Neural cell (in vitro differentiated cells): Measurements from ENCODE around the gene ZNF497. TPM values are rescaled to one million over a fixed set of nuclear protein-coding genes. Genes with fewer than 3 reads are reported as not detected.

Experiments
- H2AFZ ChIP-seq: fragments of 200-600, 300-800 bp; sonication (generic), shearing (Covaris generic); 2 replicates; pipeline ENCODE4 v1.6.0; 2014; ENCODE audit warnings: low read depth, mild to moderate bottlenecking, antibody characterized with exemption, low read length, moderate library complexity
- H3F3A ChIP-seq: fragments of 200-600 bp; shearing (Covaris generic); 2 replicates; pipeline ENCODE4 v1.6.1; 2016; ENCODE audit warnings: mild to moderate bottlenecking, moderate library complexity, mixed read lengths, antibody characterized with exemption, low read length; ENCODE audit not compliant: insufficient read depth, poor library complexity, severe bottlenecking
- H3K27ac ChIP-seq: fragments of 200-600, 300-800 bp; sonication (generic), shearing (Covaris generic); 2 replicates; pipeline ENCODE4 v1.5.1; 2014; ENCODE audit warnings: mild to moderate bottlenecking, low read length, moderate library complexity
- H3K27me3 ChIP-seq: fragments of 300-800, 200-600 bp; sonication (generic), shearing (Covaris generic); 2 replicates; pipeline ENCODE4 v1.6.0; 2014; ENCODE audit warnings: mild to moderate bottlenecking, low read depth, low read length, moderate library complexity; ENCODE audit not compliant: insufficient read depth
- H3K36me3 ChIP-seq: fragments of 300-800, 200-600 bp; sonication (generic), shearing (Covaris generic); 2 replicates; pipeline ENCODE4 v1.5.1; 2014; ENCODE audit warnings: mild to moderate bottlenecking, antibody characterized with exemption, low read length, moderate library complexity; ENCODE audit not compliant: insufficient read depth
- H3K4me2 ChIP-seq: fragments of 300-800, 200-600 bp; sonication (generic), shearing (Covaris generic); 2 replicates; pipeline ENCODE4 v1.6.0; 2014; ENCODE audit warnings: mild to moderate bottlenecking, low read length
- H3K4me3 ChIP-seq: fragments of 300-800, 200-600 bp; sonication (generic), shearing (Covaris generic); 2 replicates; pipeline ENCODE4 v1.5.1; 2014; ENCODE audit warnings: mild to moderate bottlenecking, low read length, moderate library complexity
- H3K79me2 ChIP-seq: fragments of 200-600 bp; shearing (Covaris generic); replicated peaks from 2 replicates; pipeline ENCODE4 v1.6.0; 2014; ENCODE audit warnings: mild to moderate bottlenecking, low read length, moderate library complexity; ENCODE audit not compliant: insufficient read depth
- H3K9ac ChIP-seq: fragments of 300-800, 200-600 bp; sonication (generic), shearing (Covaris generic); 2 replicates; pipeline ENCODE4 v1.6.1; 2016; ENCODE audit warnings: mild to moderate bottlenecking, low read length, mixed read lengths
- H3K9me2 ChIP-seq: fragments of 200-600 bp; shearing (Covaris generic); 2 replicates; pipeline ENCODE4 v1.6.1; 2016; ENCODE audit warnings: mild to moderate bottlenecking, low read length, mixed read lengths; ENCODE audit not compliant: insufficient read depth
- H3K9me3 ChIP-seq: fragments of 200-600, 300-800 bp; sonication (generic), shearing (Covaris generic); 2 replicates; pipeline ENCODE4 v1.6.1; 2016; ENCODE audit warnings: mild to moderate bottlenecking, mixed run types, low read length, moderate library complexity, mixed read lengths
- H4K20me1 ChIP-seq: fragments of 200-600 bp; shearing (Covaris generic); 2 replicates; pipeline ENCODE4 v1.6.1; 2016; ENCODE audit warnings: mild to moderate bottlenecking, mixed run types; ENCODE audit not compliant: insufficient read depth
- EP300 ChIP-seq: fragments of 450-650 bp; conservative IDR thresholded peaks from 2 replicates; pipeline ENCODE4 v1.6.1; 2014; ENCODE audit warnings: antibody characterized with exemption, mild to moderate bottlenecking, moderate library complexity; ENCODE audit not compliant: poor library complexity, severe bottlenecking
- EZH2 ChIP-seq: fragments of 200-600, 300-800 bp; shearing (Covaris generic), sonication (generic); IDR thresholded peaks from 2 replicates; pipeline ENCODE4 v1.6.1; 2014; ENCODE audit warnings: antibody characterized with exemption, low read length, borderline replicate concordance, mild to moderate bottlenecking; ENCODE audit not compliant: insufficient read depth, poor library complexity, severe bottlenecking
- MXI1 ChIP-seq: fragments of 450-650 bp; conservative IDR thresholded peaks from 2 replicates; pipeline ENCODE4 v1.6.1; 2014; ENCODE audit warnings: antibody characterized with exemption, mild to moderate bottlenecking; ENCODE audit not compliant: poor library complexity, severe bottlenecking
- POLR2AphosphoS5 ChIP-seq: IDR thresholded peaks from 2 replicates; pipeline ENCODE4 v1.6.1; 2012
- RAD21 ChIP-seq: fragments of 450-650 bp; conservative IDR thresholded peaks from 2 replicates; pipeline ENCODE4 v1.6.1; 2014; ENCODE audit warnings: antibody characterized with exemption, mild to moderate bottlenecking, moderate library complexity
- SMC3 ChIP-seq: fragments of 450-650 bp; conservative IDR thresholded peaks from 2 replicates; pipeline ENCODE4 v1.6.1; 2014; ENCODE audit warnings: antibody characterized with exemption, mild to moderate bottlenecking, moderate library complexity; ENCODE audit not compliant: poor library complexity
- TAF1 ChIP-seq: IDR thresholded peaks from 2 replicates; pipeline ENCODE4 v1.6.1; 2012; ENCODE audit warnings: low read depth
- polyA plus RNA-seq: library from polyadenylated mRNA; depleted of rRNA; stranded (reverse); fragments of >200 nt; gene quantifications from 2 replicates; pipeline ENCODE4 v1.2.3, GENCODE V29; 2014
- TF ChIP-seq, protein P1 (sequence below): fragments of 450-650 bp; IDR thresholded peaks from 2 replicates; pipeline ENCODE4 v1.5.1; 2014; ENCODE audit warnings: antibody characterized with exemption, mild to moderate bottlenecking, moderate library complexity; ENCODE audit not compliant: poor library complexity, severe bottlenecking
- TF ChIP-seq, protein P2 (sequence below): IDR thresholded peaks from 2 replicates; pipeline ENCODE4 v1.6.1; 2012; ENCODE audit warnings: borderline replicate concordance

The ZNF497 gene
- polyA plus RNA-seq, 1 donor from 2014 or later: 13.7 TPM

DNA sequence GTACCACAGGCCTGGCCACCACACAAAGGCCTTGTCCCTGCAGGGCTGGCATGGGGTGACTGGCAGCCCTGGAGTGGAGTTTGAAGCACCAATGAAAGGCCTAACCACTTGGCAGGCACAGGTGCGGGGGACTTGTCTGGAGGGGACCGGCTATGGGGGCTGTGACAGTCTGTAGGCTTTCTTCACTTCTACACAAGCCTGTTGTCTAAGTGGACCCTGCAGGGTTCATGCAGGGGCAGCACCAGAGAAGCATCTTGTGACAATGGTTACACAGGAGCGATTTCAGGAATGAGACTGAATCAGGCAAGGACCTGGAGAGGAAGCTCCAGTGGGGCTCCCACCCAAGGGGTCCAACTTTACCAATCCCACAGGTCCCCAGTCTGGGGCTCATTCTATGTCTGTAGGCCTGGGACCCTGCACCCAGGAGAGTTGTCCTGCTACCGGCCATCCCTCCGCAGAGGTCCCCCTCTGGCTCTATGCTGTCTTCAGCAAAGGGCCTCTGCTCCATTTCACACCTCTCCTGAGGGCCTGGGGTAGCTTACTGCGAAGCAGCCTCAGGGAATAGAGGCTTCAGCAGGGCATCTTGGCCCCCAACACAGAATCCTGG, 20.5 kb upstream of the ZNF497 start:
- peaks cover 10% of the 10 kb centered on the region for H3K79me2 ChIP-seq
- no peak overlapping the region for H3K4me3 ChIP-seq
- no peaks in the 10 kb centered on the region for H4K20me1 ChIP-seq
- H3K27ac ChIP-seq: no peak overlapping the region
- no peaks in the 10 kb centered on the region for H3K27me3 ChIP-seq
- no peaks in the 10 kb centered on the region for H3K9me3 ChIP-seq
- H2AFZ ChIP-seq: no peak overlapping the region
- H3K9ac ChIP-seq: no peak overlapping the region
- no peak for TF ChIP-seq MXI1
- TF ChIP-seq EZH2: no peak
- TF ChIP-seq SMC3: no peak
- no peak for TF ChIP-seq POLR2AphosphoS5
- no peak for TF ChIP-seq RAD21
- TF ChIP-seq, protein P1, sequence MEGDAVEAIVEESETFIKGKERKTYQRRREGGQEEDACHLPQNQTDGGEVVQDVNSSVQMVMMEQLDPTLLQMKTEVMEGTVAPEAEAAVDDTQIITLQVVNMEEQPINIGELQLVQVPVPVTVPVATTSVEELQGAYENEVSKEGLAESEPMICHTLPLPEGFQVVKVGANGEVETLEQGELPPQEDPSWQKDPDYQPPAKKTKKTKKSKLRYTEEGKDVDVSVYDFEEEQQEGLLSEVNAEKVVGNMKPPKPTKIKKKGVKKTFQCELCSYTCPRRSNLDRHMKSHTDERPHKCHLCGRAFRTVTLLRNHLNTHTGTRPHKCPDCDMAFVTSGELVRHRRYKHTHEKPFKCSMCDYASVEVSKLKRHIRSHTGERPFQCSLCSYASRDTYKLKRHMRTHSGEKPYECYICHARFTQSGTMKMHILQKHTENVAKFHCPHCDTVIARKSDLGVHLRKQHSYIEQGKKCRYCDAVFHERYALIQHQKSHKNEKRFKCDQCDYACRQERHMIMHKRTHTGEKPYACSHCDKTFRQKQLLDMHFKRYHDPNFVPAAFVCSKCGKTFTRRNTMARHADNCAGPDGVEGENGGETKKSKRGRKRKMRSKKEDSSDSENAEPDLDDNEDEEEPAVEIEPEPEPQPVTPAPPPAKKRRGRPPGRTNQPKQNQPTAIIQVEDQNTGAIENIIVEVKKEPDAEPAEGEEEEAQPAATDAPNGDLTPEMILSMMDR: no peak
- no peak for TF ChIP-seq TAF1
- no peak for TF ChIP-seq EP300
- TF ChIP-seq, protein P2, sequence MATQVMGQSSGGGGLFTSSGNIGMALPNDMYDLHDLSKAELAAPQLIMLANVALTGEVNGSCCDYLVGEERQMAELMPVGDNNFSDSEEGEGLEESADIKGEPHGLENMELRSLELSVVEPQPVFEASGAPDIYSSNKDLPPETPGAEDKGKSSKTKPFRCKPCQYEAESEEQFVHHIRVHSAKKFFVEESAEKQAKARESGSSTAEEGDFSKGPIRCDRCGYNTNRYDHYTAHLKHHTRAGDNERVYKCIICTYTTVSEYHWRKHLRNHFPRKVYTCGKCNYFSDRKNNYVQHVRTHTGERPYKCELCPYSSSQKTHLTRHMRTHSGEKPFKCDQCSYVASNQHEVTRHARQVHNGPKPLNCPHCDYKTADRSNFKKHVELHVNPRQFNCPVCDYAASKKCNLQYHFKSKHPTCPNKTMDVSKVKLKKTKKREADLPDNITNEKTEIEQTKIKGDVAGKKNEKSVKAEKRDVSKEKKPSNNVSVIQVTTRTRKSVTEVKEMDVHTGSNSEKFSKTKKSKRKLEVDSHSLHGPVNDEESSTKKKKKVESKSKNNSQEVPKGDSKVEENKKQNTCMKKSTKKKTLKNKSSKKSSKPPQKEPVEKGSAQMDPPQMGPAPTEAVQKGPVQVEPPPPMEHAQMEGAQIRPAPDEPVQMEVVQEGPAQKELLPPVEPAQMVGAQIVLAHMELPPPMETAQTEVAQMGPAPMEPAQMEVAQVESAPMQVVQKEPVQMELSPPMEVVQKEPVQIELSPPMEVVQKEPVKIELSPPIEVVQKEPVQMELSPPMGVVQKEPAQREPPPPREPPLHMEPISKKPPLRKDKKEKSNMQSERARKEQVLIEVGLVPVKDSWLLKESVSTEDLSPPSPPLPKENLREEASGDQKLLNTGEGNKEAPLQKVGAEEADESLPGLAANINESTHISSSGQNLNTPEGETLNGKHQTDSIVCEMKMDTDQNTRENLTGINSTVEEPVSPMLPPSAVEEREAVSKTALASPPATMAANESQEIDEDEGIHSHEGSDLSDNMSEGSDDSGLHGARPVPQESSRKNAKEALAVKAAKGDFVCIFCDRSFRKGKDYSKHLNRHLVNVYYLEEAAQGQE: no peak
- H3K9me2 ChIP-seq: no peaks in the 10 kb centered on the region
- H3K36me3 ChIP-seq: no peaks in the 10 kb centered on the region
- peaks cover 4% of the 10 kb centered on the region for H3F3A ChIP-seq
- no peak overlapping the region for H3K4me2 ChIP-seq

DNA sequence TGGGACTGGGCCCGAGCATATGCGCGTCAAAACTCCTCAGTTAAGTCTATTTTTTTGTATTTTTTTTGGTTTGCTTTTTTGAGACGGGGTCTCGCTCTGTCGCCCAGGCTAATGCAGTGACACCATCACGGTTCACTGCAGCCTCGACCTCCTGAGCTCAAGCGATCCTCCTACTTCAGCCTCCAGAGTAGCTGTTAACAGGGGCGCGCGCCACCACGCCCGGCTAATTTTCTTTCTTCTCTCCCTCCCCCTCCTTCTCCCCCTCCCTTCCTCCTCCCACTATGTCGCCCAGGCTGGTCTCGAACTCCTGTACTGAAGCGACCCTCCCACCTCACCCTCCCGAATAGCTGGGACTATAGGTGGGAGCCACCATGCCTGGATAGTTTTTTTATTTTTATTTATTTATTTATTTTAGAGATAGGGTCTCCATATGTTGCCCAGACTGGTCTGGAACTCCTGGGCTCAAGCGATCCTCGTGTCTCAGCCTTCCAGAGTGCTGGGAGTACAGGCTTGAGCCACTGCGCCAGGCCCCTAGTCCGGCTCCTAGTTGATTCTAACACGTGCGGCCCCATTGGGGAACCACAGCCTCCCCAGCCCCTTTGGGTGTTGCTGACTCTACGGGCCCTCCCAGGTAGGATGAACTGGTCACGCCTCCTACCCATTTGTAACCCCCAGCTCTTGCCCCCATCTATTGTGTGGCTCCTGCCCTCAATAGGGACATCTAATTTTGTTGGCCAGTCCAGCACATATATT, 19.1 kb upstream of the ZNF497 start:
- no peak overlapping the region for H2AFZ ChIP-seq
- peak overlapping the region; percentile 93 for H3K27ac ChIP-seq
- H3K9ac ChIP-seq: peak overlapping the region; percentile 89

More for the DNA sequence above, 19.1 kb upstream of the ZNF497 start:
- Histone ChIP-seq H3K9me2 (no peaks in the 10 kb centered on the region), H3F3A (peaks cover 4% of the 10 kb centered on the region), H4K20me1 (no peaks in the 10 kb centered on the region), H3K4me3 (peak overlapping the region; percentile 78), H3K36me3 (no peaks in the 10 kb centered on the region), H3K9me3 (no peaks in the 10 kb centered on the region), H3K79me2 (no peaks in the 10 kb centered on the region), H3K27me3 (no peaks in the 10 kb centered on the region), H3K4me2 (peak overlapping the region; percentile 16)
- TF ChIP-seq, protein P2: no peak
